WTC11 (cell line): Measurements from ENCODE around the gene PHLDB1. TPM values are rescaled to one million over a fixed set of nuclear protein-coding genes. Genes with fewer than 3 reads are reported as not detected.

Source experiments
- ATAC-seq: fragments of 200-7000 bp; cut with Tn5 transposase; 2 replicates; pipeline ENCODE4 v1.10.0; 2021; ENCODE audit warnings: mild to moderate bottlenecking, moderate library complexity
- CTCF ChIA-PET: fragments of 300-600 bp; sonication (Branson Sonifier 250); formaldehyde crosslinking; loops from one replicate; lab custom pipeline; 2021; ENCODE audit warnings: antibody characterized with exemption; lab: Charles Lee
- POLR2A ChIA-PET: fragments of 350-600 bp; sonication (Branson Sonifier 250); formaldehyde crosslinking; loops from one replicate; lab custom pipeline; 2021; ENCODE audit warnings: antibody characterized with exemption; lab: Charles Lee
- DNase-seq: peaks from one replicate; pipeline ENCODE4 v3.0.0; 2021; ENCODE audit warnings: low spot score
- H3K27ac Mint-ChIP-seq: 2 replicates; pipeline ENCODE4 v1.8.0; 2021; ENCODE audit warnings: mixed read lengths
- H3K27me3 Mint-ChIP-seq: 2 replicates; pipeline ENCODE4 v1.8.0; 2021; ENCODE audit warnings: low read depth, mild to moderate bottlenecking, moderate library complexity, mixed read lengths
- H3K36me3 Mint-ChIP-seq: 2 replicates; pipeline ENCODE4 v1.8.0; 2021; ENCODE audit warnings: mixed read lengths
- H3K4me1 Mint-ChIP-seq: 2 replicates; pipeline ENCODE4 v1.8.0; 2022; ENCODE audit warnings: mixed read lengths
- H3K4me3 Mint-ChIP-seq: 2 replicates; pipeline ENCODE4 v1.8.0; 2021; ENCODE audit warnings: mild to moderate bottlenecking, moderate library complexity, mixed read lengths
- H3K9me3 Mint-ChIP-seq: 2 replicates; pipeline ENCODE4 v1.8.0; 2021; ENCODE audit warnings: mixed read lengths
- CREB1 ChIP-seq: sonication (generic); formaldehyde crosslinking; IDR thresholded peaks from 2 replicates; pipeline ENCODE4 v1.8.0; 2023; ENCODE audit warnings: mild to moderate bottlenecking, missing genetic modification reagents
- CREM ChIP-seq: sonication (generic); formaldehyde crosslinking; IDR thresholded peaks from 2 replicates; pipeline ENCODE4 v1.8.1; 2022; ENCODE audit warnings: mild to moderate bottlenecking, missing genetic modification reagents, moderate library complexity
- CTCF ChIP-seq: fragments of 200-600 bp; IDR thresholded peaks from 2 replicates; pipeline ENCODE4 v1.8.0; 2022; ENCODE audit warnings: antibody characterized with exemption
- EMX1 ChIP-seq: fragments of 250-450 bp; sonication (Bioruptor Pico); IDR thresholded peaks from 2 replicates; pipeline ENCODE4 v1.8.0; 2021; ENCODE audit warnings: mild to moderate bottlenecking
- ESRRA ChIP-seq: sonication (generic); formaldehyde crosslinking; IDR thresholded peaks from 2 replicates; pipeline ENCODE4 v1.8.1; 2022; ENCODE audit warnings: mild to moderate bottlenecking, missing genetic modification reagents, borderline replicate concordance
- FOXP1 ChIP-seq: sonication (generic); formaldehyde crosslinking; IDR thresholded peaks from 2 replicates; pipeline ENCODE4 v1.8.0; 2022; ENCODE audit warnings: missing genetic modification reagents, mild to moderate bottlenecking, moderate library complexity, borderline replicate concordance
- GABPB1 ChIP-seq: sonication (generic); formaldehyde crosslinking; IDR thresholded peaks from 2 replicates; pipeline ENCODE4 v1.8.1; 2023; ENCODE audit warnings: mild to moderate bottlenecking, missing genetic modification reagents
- GRHL2 ChIP-seq: fragments of 250-450 bp; sonication (Bioruptor Pico); IDR thresholded peaks from 2 replicates; pipeline ENCODE4 v1.8.0; 2022; ENCODE audit warnings: mild to moderate bottlenecking, moderate library complexity; ENCODE audit not compliant: insufficient replicate concordance, severe bottlenecking
- IRF2 ChIP-seq: sonication (generic); formaldehyde crosslinking; IDR thresholded peaks from 2 replicates; pipeline ENCODE4 v1.8.0; 2022; ENCODE audit warnings: low read depth, missing genetic modification reagents, borderline replicate concordance
- MYBL2 ChIP-seq: sonication (generic); formaldehyde crosslinking; IDR thresholded peaks from 2 replicates; pipeline ENCODE4 v1.8.1; 2023; ENCODE audit warnings: mild to moderate bottlenecking, moderate library complexity, missing genetic modification reagents
- SOX15 ChIP-seq: fragments of 250-450 bp; sonication (Bioruptor Pico); IDR thresholded peaks from 2 replicates; pipeline ENCODE4 v1.9.0; 2021; ENCODE audit warnings: mild to moderate bottlenecking
- TEAD4 ChIP-seq: sonication (generic); formaldehyde crosslinking; IDR thresholded peaks from 2 replicates; pipeline ENCODE4 v1.8.0; 2022; ENCODE audit warnings: mild to moderate bottlenecking, missing genetic modification reagents
- ZNF121 ChIP-seq: sonication (generic); formaldehyde crosslinking; IDR thresholded peaks from 2 replicates; pipeline ENCODE4 v1.8.0; 2023; ENCODE audit warnings: missing genetic modification reagents
- ZNF416 ChIP-seq: fragments of 250-450 bp; sonication (Bioruptor Pico); IDR thresholded peaks from 2 replicates; pipeline ENCODE4 v1.9.0; 2021; ENCODE audit warnings: mild to moderate bottlenecking, inconsistent platforms
- total RNA-seq: library from RNA; stranded (reverse); gene quantifications from 3 replicates; pipeline ENCODE4 v1.2.3, GENCODE V29; 2021
- TF ChIP-seq, protein P1 (sequence below): sonication (generic); formaldehyde crosslinking; IDR thresholded peaks from 2 replicates; pipeline ENCODE4 v1.8.1; 2023; ENCODE audit warnings: mild to moderate bottlenecking, moderate library complexity, missing genetic modification reagents
- TF ChIP-seq, protein P2 (sequence below): sonication (generic); formaldehyde crosslinking; IDR thresholded peaks from 2 replicates; pipeline ENCODE4 v1.8.0; 2022; ENCODE audit warnings: mild to moderate bottlenecking, missing genetic modification reagents
- TF ChIP-seq, protein P3 (sequence below): sonication (generic); formaldehyde crosslinking; IDR thresholded peaks from 2 replicates; pipeline ENCODE4 v1.8.1; 2023; ENCODE audit warnings: mild to moderate bottlenecking, missing genetic modification reagents, borderline replicate concordance
- TF ChIP-seq, protein P4 (sequence below): sonication (generic); formaldehyde crosslinking; conservative IDR thresholded peaks from 2 replicates; pipeline ENCODE4 v1.8.1; 2022; ENCODE audit warnings: mild to moderate bottlenecking, missing genetic modification reagents
- TF ChIP-seq, protein P5 (sequence below): fragments of 250-450 bp; sonication (Bioruptor Pico); IDR thresholded peaks from 2 replicates; pipeline ENCODE4 v1.9.0; 2021; ENCODE audit warnings: moderate library complexity, mild to moderate bottlenecking, inconsistent platforms, borderline replicate concordance

The PHLDB1 gene
- total RNA-seq, 1 experiment from 2014 or later: 83.1 TPM

GRCh38 chr11:118651820-118652219, 44.4 kb downstream of the PHLDB1 start:
- Mint-ChIP-seq H3K4me1 (no peaks in the 10 kb centered on the region), H3K27ac (no peak overlapping the region), H3K9me3 (no peaks in the 10 kb centered on the region), H3K4me3 (no peak overlapping the region), H3K36me3 (peaks cover 45% of the 10 kb centered on the region), H3K27me3 (no peaks in the 10 kb centered on the region)
- ATAC-seq: no peak
- DNase-seq: no peak
- CTCF ChIA-PET: no interaction called here
- TF ChIP-seq CTCF: no peak
- no peak for TF ChIP-seq CREM
- TF ChIP-seq, protein P1, sequence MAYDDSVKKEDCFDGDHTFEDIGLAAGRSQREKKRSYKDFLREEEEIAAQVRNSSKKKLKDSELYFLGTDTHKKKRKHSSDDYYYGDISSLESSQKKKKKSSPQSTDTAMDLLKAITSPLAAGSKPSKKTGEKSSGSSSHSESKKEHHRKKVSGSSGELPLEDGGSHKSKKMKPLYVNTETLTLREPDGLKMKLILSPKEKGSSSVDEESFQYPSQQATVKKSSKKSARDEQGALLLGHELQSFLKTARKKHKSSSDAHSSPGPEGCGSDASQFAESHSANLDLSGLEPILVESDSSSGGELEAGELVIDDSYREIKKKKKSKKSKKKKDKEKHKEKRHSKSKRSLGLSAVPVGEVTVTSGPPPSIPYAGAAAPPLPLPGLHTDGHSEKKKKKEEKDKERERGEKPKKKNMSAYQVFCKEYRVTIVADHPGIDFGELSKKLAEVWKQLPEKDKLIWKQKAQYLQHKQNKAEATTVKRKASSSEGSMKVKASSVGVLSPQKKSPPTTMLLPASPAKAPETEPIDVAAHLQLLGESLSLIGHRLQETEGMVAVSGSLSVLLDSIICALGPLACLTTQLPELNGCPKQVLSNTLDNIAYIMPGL (CRISPR knock-in tag): no peak
- TF ChIP-seq IRF2 (CRISPR knock-in tag): no peak
- TF ChIP-seq, protein P2, sequence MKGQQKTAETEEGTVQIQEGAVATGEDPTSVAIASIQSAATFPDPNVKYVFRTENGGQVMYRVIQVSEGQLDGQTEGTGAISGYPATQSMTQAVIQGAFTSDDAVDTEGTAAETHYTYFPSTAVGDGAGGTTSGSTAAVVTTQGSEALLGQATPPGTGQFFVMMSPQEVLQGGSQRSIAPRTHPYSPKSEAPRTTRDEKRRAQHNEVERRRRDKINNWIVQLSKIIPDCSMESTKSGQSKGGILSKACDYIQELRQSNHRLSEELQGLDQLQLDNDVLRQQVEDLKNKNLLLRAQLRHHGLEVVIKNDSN (CRISPR knock-in tag): no peak
- POLR2A ChIA-PET: interaction anchor here (1.1 kb wide), 1 partner anchor 17 kb away, joined by 3 read pairs; no protein-coding TSS in a partner anchor

- TF ChIP-seq TEAD4 (no peak), GRHL2 (CRISPR knock-in tag) (no peak), EMX1 (CRISPR knock-in tag) (no peak)
- Mint-ChIP-seq H3K27ac (no peak overlapping the region), H3K36me3 (peaks cover 45% of the 10 kb centered on the region), H3K4me1 (peaks cover 5% of the 10 kb centered on the region), H3K4me3 (no peak overlapping the region), H3K27me3 (no peaks in the 10 kb centered on the region), H3K9me3 (no peaks in the 10 kb centered on the region)
- CTCF ChIA-PET: no interaction called here
- POLR2A ChIA-PET: interaction anchor here (1.1 kb wide), 1 partner anchor 18 kb away, joined by 3 read pairs; no protein-coding TSS in a partner anchor
- ATAC-seq: no peak
- DNase-seq: no peak
Observed at GRCh38 chr11:118652681-118653181, 45.3 kb downstream of the PHLDB1 start.

- Mint-ChIP-seq H3K4me1 (peaks cover 14% of the 10 kb centered on the region), H3K36me3 (peaks cover 40% of the 10 kb centered on the region), H3K27me3 (no peaks in the 10 kb centered on the region), H3K9me3 (no peaks in the 10 kb centered on the region), H3K27ac (no peak overlapping the region), H3K4me3 (no peak overlapping the region)
- ChIA-PET CTCF (no interaction called here), POLR2A (no interaction called here)
- no peak for DNase-seq
- ATAC-seq: no peak
- TF ChIP-seq ZNF121 (CRISPR knock-in tag) (no peak), GABPB1 (CRISPR knock-in tag) (no peak), MYBL2 (no peak), ZNF416 (no peak), ESRRA (CRISPR knock-in tag) (no peak), CREB1 (CRISPR knock-in tag) (no peak), FOXP1 (CRISPR knock-in tag) (no peak), SOX15 (no peak)
- TF ChIP-seq, protein P3, sequence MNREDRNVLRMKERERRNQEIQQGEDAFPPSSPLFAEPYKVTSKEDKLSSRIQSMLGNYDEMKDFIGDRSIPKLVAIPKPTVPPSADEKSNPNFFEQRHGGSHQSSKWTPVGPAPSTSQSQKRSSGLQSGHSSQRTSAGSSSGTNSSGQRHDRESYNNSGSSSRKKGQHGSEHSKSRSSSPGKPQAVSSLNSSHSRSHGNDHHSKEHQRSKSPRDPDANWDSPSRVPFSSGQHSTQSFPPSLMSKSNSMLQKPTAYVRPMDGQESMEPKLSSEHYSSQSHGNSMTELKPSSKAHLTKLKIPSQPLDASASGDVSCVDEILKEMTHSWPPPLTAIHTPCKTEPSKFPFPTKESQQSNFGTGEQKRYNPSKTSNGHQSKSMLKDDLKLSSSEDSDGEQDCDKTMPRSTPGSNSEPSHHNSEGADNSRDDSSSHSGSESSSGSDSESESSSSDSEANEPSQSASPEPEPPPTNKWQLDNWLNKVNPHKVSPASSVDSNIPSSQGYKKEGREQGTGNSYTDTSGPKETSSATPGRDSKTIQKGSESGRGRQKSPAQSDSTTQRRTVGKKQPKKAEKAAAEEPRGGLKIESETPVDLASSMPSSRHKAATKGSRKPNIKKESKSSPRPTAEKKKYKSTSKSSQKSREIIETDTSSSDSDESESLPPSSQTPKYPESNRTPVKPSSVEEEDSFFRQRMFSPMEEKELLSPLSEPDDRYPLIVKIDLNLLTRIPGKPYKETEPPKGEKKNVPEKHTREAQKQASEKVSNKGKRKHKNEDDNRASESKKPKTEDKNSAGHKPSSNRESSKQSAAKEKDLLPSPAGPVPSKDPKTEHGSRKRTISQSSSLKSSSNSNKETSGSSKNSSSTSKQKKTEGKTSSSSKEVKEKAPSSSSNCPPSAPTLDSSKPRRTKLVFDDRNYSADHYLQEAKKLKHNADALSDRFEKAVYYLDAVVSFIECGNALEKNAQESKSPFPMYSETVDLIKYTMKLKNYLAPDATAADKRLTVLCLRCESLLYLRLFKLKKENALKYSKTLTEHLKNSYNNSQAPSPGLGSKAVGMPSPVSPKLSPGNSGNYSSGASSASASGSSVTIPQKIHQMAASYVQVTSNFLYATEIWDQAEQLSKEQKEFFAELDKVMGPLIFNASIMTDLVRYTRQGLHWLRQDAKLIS (CRISPR knock-in tag): no peak
- TF ChIP-seq, protein P4, sequence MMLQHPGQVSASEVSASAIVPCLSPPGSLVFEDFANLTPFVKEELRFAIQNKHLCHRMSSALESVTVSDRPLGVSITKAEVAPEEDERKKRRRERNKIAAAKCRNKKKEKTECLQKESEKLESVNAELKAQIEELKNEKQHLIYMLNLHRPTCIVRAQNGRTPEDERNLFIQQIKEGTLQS (CRISPR knock-in tag): no peak
- TF ChIP-seq, protein P5, sequence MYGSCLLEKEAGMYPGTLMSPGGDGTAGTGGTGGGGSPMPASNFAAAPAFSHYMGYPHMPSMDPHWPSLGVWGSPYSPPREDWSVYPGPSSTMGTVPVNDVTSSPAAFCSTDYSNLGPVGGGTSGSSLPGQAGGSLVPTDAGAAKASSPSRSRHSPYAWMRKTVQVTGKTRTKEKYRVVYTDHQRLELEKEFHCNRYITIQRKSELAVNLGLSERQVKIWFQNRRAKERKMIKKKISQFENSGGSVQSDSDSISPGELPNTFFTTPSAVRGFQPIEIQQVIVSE: no peak
- TF ChIP-seq, protein P1 (CRISPR knock-in tag): no peak
Observed at GRCh38 chr11:118653684-118654390, 46.4 kb downstream of the PHLDB1 start.
